Occipital lobe (tissue), 2 donors: ENCODE data around the gene TIPRL. TPM values are rescaled to one million over a fixed set of nuclear protein-coding genes. Genes with fewer than 3 reads are reported as not detected.
"Not testable (repeated sequence)": the region's sequence is repeated elsewhere in the genome, so short reads cannot be mapped to it uniquely, and the experiment has no call there.

ENCODE experiments used
- DNase-seq: peaks from one replicate; lab custom pipeline; 2025; lab: John Stamatoyannopoulos, UW
- total RNA-seq: library from RNA; depleted of rRNA; stranded (reverse); fragments of >200 nt; gene quantifications from one replicate; pipeline ENCODE4 v1.2.3, GENCODE V29; 2014

The TIPRL gene
- total RNA-seq, 1 donor from 2014 or later, result 101 TPM

- no peak for DNase-seq
These were observed 19.5 kb upstream of the TIPRL start for GRCh38 chr1:168159251-168159650.

- DNase-seq, result no peak
These were observed 18.8 kb upstream of the TIPRL start for GRCh38 chr1:168159979-168160378.

- no peak for DNase-seq
These were observed 17.3 kb upstream of the TIPRL start for GRCh38 chr1:168161459-168161858.

- DNase-seq, result no peak
These were observed 15.1 kb upstream of the TIPRL start for GRCh38 chr1:168163670-168164069.

GRCh38 chr1:168164771-168165170, 14.0 kb upstream of the TIPRL start:
- DNase-seq, result no peak

GRCh38 chr1:168167806-168168205, 11.0 kb upstream of the TIPRL start:
- no peak for DNase-seq

- no peak for DNase-seq
These were observed 7.9 kb upstream of the TIPRL start for GRCh38 chr1:168170564-168171508.

- DNase-seq, result no peak
These were observed 6.4 kb upstream of the TIPRL start for GRCh38 chr1:168172250-168172915.

GRCh38 chr1:168178227-168178637, 530 bp upstream of the TIPRL start:
- DNase-seq, result no peak

GRCh38 chr1:168179438-168180147, 831 bp downstream of the TIPRL start:
- DNase-seq, result peak; percentile 20

- DNase-seq, result no peak
These were observed 1.4 kb downstream of the TIPRL start for GRCh38 chr1:168180148-168180524.

- not testable (repeated sequence) for DNase-seq
These were observed 2.4 kb downstream of the TIPRL start for GRCh38 chr1:168181063-168181720.

- DNase-seq, result no peak
These were observed 8.4 kb downstream of the TIPRL start for GRCh38 chr1:168187177-168187576.

GRCh38 chr1:168190403-168190802, 11.6 kb downstream of the TIPRL start:
- no peak for DNase-seq

- DNase-seq, result no peak
These were observed 16.7 kb downstream of the TIPRL start for GRCh38 chr1:168195199-168196135.

GRCh38 chr1:168199056-168199455, 20.3 kb downstream of the TIPRL start:
- DNase-seq, result no peak

- DNase-seq, result no peak
These were observed 24.3 kb downstream of the TIPRL start for GRCh38 chr1:168202941-168203654.

- no peak for DNase-seq
These were observed 27.3 kb downstream of the TIPRL start for GRCh38 chr1:168206111-168206510.

- DNase-seq, result not testable (repeated sequence)
These were observed 28.9 kb downstream of the TIPRL start for GRCh38 chr1:168207673-168208072.

- no peak for DNase-seq
These were observed 31.6 kb downstream of the TIPRL start for GRCh38 chr1:168210312-168210711.
